H1 (cell line): ENCODE measurements around the gene CXADR.

Source experiments
- EZH2 ChIP-seq: fragments of 200-600 bp; sonication (generic); IDR thresholded peaks from 2 replicates; pipeline ENCODE4 v1.7.1; 2012; ENCODE audit warnings: low read depth, mild to moderate bottlenecking, moderate library complexity, low read length, inconsistent platforms; ENCODE audit not compliant: severe bottlenecking
- SP1 ChIP-seq: IDR thresholded peaks from 2 replicates; pipeline ENCODE4 v1.6.1; 2011; ENCODE audit warnings: low read depth, low read length

DNA sequence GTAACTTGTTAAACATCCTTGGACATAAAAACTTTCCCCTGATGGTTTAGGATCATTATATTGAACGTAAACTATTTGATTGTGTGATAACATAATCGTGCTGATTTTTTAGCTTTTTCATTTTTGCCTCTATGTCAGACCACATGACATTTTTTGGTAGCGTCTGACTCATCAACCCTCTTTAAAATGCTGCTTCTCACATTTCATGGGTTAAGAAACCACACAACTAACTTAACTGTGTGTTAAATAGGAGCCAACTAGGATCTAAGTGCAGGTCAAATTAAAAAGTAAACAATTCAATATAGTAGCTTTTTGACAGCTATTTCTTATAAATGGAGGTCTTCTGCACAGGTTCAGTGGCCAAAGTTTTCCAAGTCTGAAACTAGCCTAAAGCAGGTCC lies 90.0 kb downstream of the CXADR start:
- TF ChIP-seq SP1 = no peak
- no peak for TF ChIP-seq EZH2
